ENCODE results near the gene SLC22A3. TPM values are rescaled to one million over a fixed set of nuclear protein-coding genes. Genes with fewer than 3 reads are reported as not detected.

Gene SLC22A3
- total and polyA plus RNA-seq, 2 of the 13 experiments (the other 11 are each of a cell fraction or from before 2014, with no cell fraction given): 12.0 to 31.5 TPM

DNA sequence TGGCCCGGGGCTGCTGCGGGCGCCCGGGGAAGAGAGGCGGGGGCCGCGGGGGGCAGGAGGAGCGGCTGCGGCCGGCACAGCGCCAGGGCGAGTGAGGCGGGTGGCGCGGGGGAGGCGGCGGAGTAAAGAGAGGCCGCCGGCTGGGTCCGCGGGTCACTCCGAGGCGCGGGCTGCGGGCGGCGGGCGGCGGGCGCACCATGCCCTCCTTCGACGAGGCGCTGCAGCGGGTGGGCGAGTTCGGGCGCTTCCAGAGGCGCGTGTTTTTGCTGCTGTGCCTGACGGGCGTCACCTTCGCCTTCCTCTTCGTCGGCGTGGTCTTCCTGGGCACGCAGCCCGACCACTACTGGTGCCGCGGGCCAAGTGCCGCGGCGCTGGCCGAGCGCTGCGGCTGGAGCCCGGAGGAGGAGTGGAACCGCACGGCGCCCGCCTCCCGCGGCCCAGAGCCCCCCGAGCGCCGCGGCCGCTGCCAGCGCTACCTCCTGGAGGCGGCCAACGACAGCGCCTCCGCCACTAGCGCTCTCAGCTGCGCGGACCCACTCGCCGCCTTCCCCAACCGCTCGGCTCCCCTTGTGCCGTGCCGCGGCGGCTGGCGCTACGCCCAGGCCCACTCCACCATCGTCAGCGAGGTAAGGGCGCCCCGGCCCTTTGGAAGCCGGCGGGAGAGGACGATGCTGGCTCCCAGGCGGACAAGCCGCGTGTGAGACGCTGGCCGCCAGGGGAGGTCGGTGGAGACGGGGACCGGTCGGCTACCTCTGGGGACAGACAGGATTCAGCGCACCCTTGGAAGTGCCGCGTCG is at the start of gene SLC22A3 (continued):
- TF ChIP-seq, protein P1, sequence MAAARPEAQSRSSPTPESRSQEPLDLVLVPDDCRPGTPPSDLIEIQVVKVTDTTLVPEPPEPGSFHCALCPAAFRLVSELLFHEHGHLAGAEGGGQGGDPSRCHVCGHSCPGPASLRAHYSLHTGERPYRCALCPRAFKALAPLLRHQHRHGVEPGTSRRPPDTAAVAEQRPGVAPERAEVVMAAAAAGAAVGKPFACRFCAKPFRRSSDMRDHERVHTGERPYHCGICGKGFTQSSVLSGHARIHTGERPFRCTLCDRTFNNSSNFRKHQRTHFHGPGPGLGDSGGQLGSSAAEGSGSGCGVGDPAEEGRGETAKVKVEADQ (CRISPR knock-in tag; IDR thresholded peaks at IDR 0.05; ENCODE audit: borderline replicate concordance): no peak
- peak; percentile 87; the same call in 1 of the 2 replicates for TF ChIP-seq ZNF605 (CRISPR knock-in tag; IDR thresholded peaks at IDR 0.05)
- TF ChIP-seq POLR2AphosphoS5 (IDR thresholded peaks at IDR 0.05; ENCODE audit: low read depth, low read length): no peak
- no peak for TF ChIP-seq ZNF782 (CRISPR knock-in tag; IDR thresholded peaks at IDR 0.05; ENCODE audit: borderline replicate concordance)
- no peak for TF ChIP-seq POLR2AphosphoS2 (IDR thresholded peaks at IDR 0.05; ENCODE audit: low read depth, low read length)
- TF ChIP-seq ZBTB1 (CRISPR knock-in tag; IDR thresholded peaks at IDR 0.05; ENCODE audit: borderline replicate concordance): no peak
- no peak for TF ChIP-seq ZNF564 (CRISPR knock-in tag; IDR thresholded peaks at IDR 0.05)
- no peak for TF ChIP-seq CBX5 (CRISPR knock-in tag; IDR thresholded peaks at IDR 0.05; ENCODE audit: borderline replicate concordance)
- TF ChIP-seq ZNF674 (CRISPR knock-in tag; IDR thresholded peaks at IDR 0.05; ENCODE audit: low read depth): no peak; the same call in 1 of the 2 replicates
- TF ChIP-seq, protein P2, sequence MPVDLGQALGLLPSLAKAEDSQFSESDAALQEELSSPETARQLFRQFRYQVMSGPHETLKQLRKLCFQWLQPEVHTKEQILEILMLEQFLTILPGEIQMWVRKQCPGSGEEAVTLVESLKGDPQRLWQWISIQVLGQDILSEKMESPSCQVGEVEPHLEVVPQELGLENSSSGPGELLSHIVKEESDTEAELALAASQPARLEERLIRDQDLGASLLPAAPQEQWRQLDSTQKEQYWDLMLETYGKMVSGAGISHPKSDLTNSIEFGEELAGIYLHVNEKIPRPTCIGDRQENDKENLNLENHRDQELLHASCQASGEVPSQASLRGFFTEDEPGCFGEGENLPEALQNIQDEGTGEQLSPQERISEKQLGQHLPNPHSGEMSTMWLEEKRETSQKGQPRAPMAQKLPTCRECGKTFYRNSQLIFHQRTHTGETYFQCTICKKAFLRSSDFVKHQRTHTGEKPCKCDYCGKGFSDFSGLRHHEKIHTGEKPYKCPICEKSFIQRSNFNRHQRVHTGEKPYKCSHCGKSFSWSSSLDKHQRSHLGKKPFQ (CRISPR knock-in tag; IDR thresholded peaks at IDR 0.05; ENCODE audit: insufficient replicate concordance): peak; percentile 1
- TF ChIP-seq FOXJ3 (CRISPR knock-in tag; IDR thresholded peaks at IDR 0.05; ENCODE audit: borderline replicate concordance): no peak
- no peak for TF ChIP-seq ZNF713 (CRISPR knock-in tag; IDR thresholded peaks at IDR 0.05)
- TF ChIP-seq GTF3A (CRISPR knock-in tag; conservative IDR thresholded peaks at IDR 0.05): no peak
- no peak for TF ChIP-seq SMC3 (IDR thresholded peaks at IDR 0.05; ENCODE audit: low read length)
- no peak for TF ChIP-seq MTA3 (CRISPR knock-in tag; IDR thresholded peaks at IDR 0.05)
- no peak for TF ChIP-seq ZFP36L2 (CRISPR knock-in tag; IDR thresholded peaks at IDR 0.05)
- TF ChIP-seq ARID2 (CRISPR knock-in tag; IDR thresholded peaks at IDR 0.05; ENCODE audit: borderline replicate concordance): no peak
- TF ChIP-seq HNF4G (IDR thresholded peaks at IDR 0.05; ENCODE audit: borderline replicate concordance, low read depth, low read length): 0 out of 2 replicates have a peak, but pooled peaks have one; percentile 4
- no peak for TF ChIP-seq HNF4G (CRISPR knock-in tag; IDR thresholded peaks at IDR 0.05; ENCODE audit: borderline replicate concordance, low read depth)
- TF ChIP-seq EHMT2 (IDR thresholded peaks at IDR 0.05; ENCODE audit: borderline replicate concordance, low read depth, low read length): no peak
- TF ChIP-seq, protein P3, sequence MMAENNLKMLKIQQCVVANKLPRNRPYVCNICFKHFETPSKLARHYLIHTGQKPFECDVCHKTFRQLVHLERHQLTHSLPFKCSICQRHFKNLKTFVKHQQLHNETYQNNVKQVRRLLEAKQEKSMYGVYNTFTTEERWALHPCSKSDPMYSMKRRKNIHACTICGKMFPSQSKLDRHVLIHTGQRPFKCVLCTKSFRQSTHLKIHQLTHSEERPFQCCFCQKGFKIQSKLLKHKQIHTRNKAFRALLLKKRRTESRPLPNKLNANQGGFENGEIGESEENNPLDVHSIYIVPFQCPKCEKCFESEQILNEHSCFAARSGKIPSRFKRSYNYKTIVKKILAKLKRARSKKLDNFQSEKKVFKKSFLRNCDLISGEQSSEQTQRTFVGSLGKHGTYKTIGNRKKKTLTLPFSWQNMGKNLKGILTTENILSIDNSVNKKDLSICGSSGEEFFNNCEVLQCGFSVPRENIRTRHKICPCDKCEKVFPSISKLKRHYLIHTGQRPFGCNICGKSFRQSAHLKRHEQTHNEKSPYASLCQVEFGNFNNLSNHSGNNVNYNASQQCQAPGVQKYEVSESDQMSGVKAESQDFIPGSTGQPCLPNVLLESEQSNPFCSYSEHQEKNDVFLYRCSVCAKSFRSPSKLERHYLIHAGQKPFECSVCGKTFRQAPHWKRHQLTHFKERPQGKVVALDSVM (CRISPR knock-in tag; IDR thresholded peaks at IDR 0.05): no peak
- no peak for TF ChIP-seq JDP2 (CRISPR knock-in tag; IDR thresholded peaks at IDR 0.05; ENCODE audit: borderline replicate concordance)
- no peak for TF ChIP-seq SP1 (IDR thresholded peaks at IDR 0.05)
- no peak for TF ChIP-seq SP1 (CRISPR knock-in tag; IDR thresholded peaks at IDR 0.05)
- TF ChIP-seq KDM2A (CRISPR knock-in tag; IDR thresholded peaks at IDR 0.05; ENCODE audit: borderline replicate concordance, low read depth): peak; percentile 76; the same call in 1 of the 2 replicates
- no peak for TF ChIP-seq HCFC1 (IDR thresholded peaks at IDR 0.05; ENCODE audit: low read depth, low read length)
- no peak for TF ChIP-seq SIN3A (IDR thresholded peaks at IDR 0.05; ENCODE audit: borderline replicate concordance, low read depth, low read length)
- peak; percentile 95 for TF ChIP-seq AGO2 (optimal IDR thresholded peaks at IDR 0.05; ENCODE audit: low read depth, low read length)

Data from HepG2 (cell line).